ENCODE data around the gene LEMD3. TPM values are rescaled to one million over a fixed set of nuclear protein-coding genes. Genes with fewer than 3 reads are reported as not detected.

Gene LEMD3
- total RNA-seq, 4 donors from 2014 or later: 17.9 to 51.7 (median 44.3) TPM

- TF ChIP-seq CTCF (IDR thresholded peaks at IDR 0.05): no peak
- TF ChIP-seq POLR2A (IDR thresholded peaks at IDR 0.05): no peak
- peak overlapping the region in 2 of 4 donors; percentile 1 to 44 for H3K27ac ChIP-seq
- no peaks in the 10 kb centered on the region for H3K9me3 ChIP-seq
- no peak overlapping the region for H3K4me3 ChIP-seq
- DNase-seq: peak in 1 of 3 donors; percentile 41
- H3K27me3 ChIP-seq: no peaks in the 10 kb centered on the region
- H3K36me3 ChIP-seq: no peaks in the 10 kb centered on the region
- H3K4me1 ChIP-seq: no peaks in the 10 kb centered on the region
Observed at GRCh38 chr12:65156366-65156841, 13.0 kb upstream of the LEMD3 start.

- Histone ChIP-seq H3K4me1 (no peaks in the 10 kb centered on the region), H3K27ac (peak overlapping the region in 1 of 4 donors; percentile 44), H3K4me3 (no peak overlapping the region), H3K36me3 (no peaks in the 10 kb centered on the region), H3K9me3 (no peaks in the 10 kb centered on the region), H3K27me3 (no peaks in the 10 kb centered on the region)
- DNase-seq: no peak
- TF ChIP-seq POLR2A (IDR thresholded peaks at IDR 0.05) (no peak), CTCF (IDR thresholded peaks at IDR 0.05) (no peak)
Observed at GRCh38 chr12:65157091-65157490, 12.3 kb upstream of the LEMD3 start.

- no peaks in the 10 kb centered on the region for H3K36me3 ChIP-seq
- H3K9me3 ChIP-seq: no peaks in the 10 kb centered on the region
- no peak for DNase-seq
- TF ChIP-seq POLR2A (IDR thresholded peaks at IDR 0.05) (no peak), CTCF (IDR thresholded peaks at IDR 0.05) (no peak)
- no peak overlapping the region for H3K27ac ChIP-seq
- no peak overlapping the region for H3K4me3 ChIP-seq
- H3K4me1 ChIP-seq: no peaks in the 10 kb centered on the region
- H3K27me3 ChIP-seq: no peaks in the 10 kb centered on the region
Observed at GRCh38 chr12:65162609-65163008, 6.8 kb upstream of the LEMD3 start.

GRCh38 chr12:65164244-65164643 lies 5.1 kb upstream of the LEMD3 start:
- no peak overlapping the region for H3K4me3 ChIP-seq
- H3K9me3 ChIP-seq: no peaks in the 10 kb centered on the region
- no peak for DNase-seq
- H3K4me1 ChIP-seq: peaks cover 0 to 4% (median 2%) of the 10 kb centered on the region in 4 donors
- H3K27me3 ChIP-seq: no peaks in the 10 kb centered on the region
- H3K36me3 ChIP-seq: no peaks in the 10 kb centered on the region
- H3K27ac ChIP-seq: no peak overlapping the region
- TF ChIP-seq CTCF (IDR thresholded peaks at IDR 0.05): no peak
- no peak for TF ChIP-seq POLR2A (IDR thresholded peaks at IDR 0.05)

- TF ChIP-seq POLR2A (IDR thresholded peaks at IDR 0.05) (no peak), CTCF (IDR thresholded peaks at IDR 0.05) (no peak)
- Histone ChIP-seq H3K4me3 (no peak overlapping the region), H3K4me1 (peaks cover 0 to 4% (median 2%) of the 10 kb centered on the region in 4 donors), H3K36me3 (no peaks in the 10 kb centered on the region), H3K9me3 (no peaks in the 10 kb centered on the region), H3K27ac (no peak overlapping the region), H3K27me3 (no peaks in the 10 kb centered on the region)
- DNase-seq: no peak
Observed at GRCh38 chr12:65164774-65165173, 4.6 kb upstream of the LEMD3 start.

Data from Peyer's patch (tissue), 4 donors.